ENCODE measurements around the gene PIGK. TPM values are rescaled to one million over a fixed set of nuclear protein-coding genes. Genes with fewer than 3 reads are reported as not detected.

PIGK gene
- total and polyA plus RNA-seq, 11 donors: 6.2 to 42.4 (median 27.0) TPM

GRCh38 chr1:77143529-77144121 lies 75.6 kb downstream of the PIGK start:
- Histone ChIP-seq H3K27ac (no peak overlapping the region), H3K9me3 (no peaks in the 10 kb centered on the region), H3K36me3 (no peaks in the 10 kb centered on the region), H3K27me3 (no peaks in the 10 kb centered on the region), H3K4me3 (no peak overlapping the region), H3K4me1 (no peaks in the 10 kb centered on the region)
- no peak for TF ChIP-seq POLR2A (IDR thresholded peaks at IDR 0.05)
- peak in 9 of 12 donors; percentile 14 to 46 (median 31) for TF ChIP-seq CTCF (IDR thresholded peaks at IDR 0.05)
- 58 to 71% (median 69%) methylated on average over 2 of the region's 2 CpGs for WGBS, 4 donors
- ATAC-seq (no peak), DNase-seq (no peak)
- intact Hi-C loops (cut with DNase I): loop anchor here in 7 of 10 donors (5.0 to 10.0 kb wide), 6 partner anchors 391 to 1151 kb away; partner anchors contain the start of gene ZZZ3 (in 2 of the 7)

DNA sequence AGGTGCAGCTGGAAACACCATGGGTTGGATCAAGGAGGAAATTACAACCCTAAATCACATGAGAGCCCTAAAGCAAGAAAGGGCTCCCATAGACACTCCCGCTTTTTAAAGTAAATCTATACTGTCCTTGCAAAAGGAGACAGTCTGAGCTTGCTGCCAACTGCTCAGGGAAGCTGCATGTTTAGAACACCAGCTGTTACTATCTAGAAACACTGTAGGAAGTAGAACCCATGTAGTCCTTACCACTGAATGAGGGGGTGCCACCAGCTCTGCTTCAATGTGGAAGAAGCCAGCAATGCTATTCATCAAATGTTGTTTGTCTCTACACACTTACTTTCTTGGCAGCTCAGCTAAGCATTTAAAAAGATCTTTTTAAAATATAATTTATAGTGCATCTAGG lies 79.8 kb downstream of the PIGK start:
- Histone ChIP-seq H3K9me3 (no peaks in the 10 kb centered on the region), H3K4me1 (peaks cover 0 to 4% (median 0%) of the 10 kb centered on the region in 12 donors), H3K27ac (no peak overlapping the region), H3K4me3 (no peak overlapping the region), H3K27me3 (no peaks in the 10 kb centered on the region), H3K36me3 (no peaks in the 10 kb centered on the region)
- WGBS, 4 donors: 100% methylated on average over 1 of the region's 1 CpG
- intact Hi-C loops (cut with DNase I): loop anchor here in 2 of 10 donors (10.0 kb wide), 2 partner anchors 805 to 985 kb away; no protein-coding TSS in a partner anchor
- ATAC-seq (no peak), DNase-seq (no peak)
- TF ChIP-seq CTCF (IDR thresholded peaks at IDR 0.05): no peak
- no peak for TF ChIP-seq POLR2A (IDR thresholded peaks at IDR 0.05)

DNA sequence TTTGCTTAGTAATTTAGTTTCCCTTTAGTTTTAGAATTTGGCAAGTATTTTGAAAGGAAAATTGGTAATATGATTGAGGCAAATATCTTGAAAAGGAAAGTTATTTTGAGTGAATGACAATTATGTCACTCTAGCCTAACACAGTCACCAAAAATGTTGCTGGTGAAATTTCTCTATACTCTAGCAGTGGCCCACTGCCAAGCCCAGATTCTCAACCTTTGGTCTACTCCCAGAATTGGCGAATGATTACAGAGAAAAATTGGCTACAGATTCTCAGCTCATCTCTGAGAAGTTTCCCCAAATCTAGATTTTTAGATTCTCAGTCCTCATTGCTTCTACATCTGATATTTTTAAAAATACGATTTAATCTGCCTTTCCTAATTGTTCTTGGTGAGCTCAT lies 84.9 kb downstream of the PIGK start:
- 73 to 84% (median 79%) methylated on average over 2 of the region's 2 CpGs for WGBS, 4 donors
- DNase-seq (no peak), ATAC-seq (no peak)
- Histone ChIP-seq H3K36me3 (no peaks in the 10 kb centered on the region), H3K27ac (no peak overlapping the region), H3K9me3 (no peaks in the 10 kb centered on the region), H3K4me3 (no peak overlapping the region), H3K4me1 (peaks cover 0 to 7% (median 0%) of the 10 kb centered on the region in 12 donors), H3K27me3 (no peaks in the 10 kb centered on the region)
- TF ChIP-seq POLR2A (IDR thresholded peaks at IDR 0.05): no peak
- no peak for TF ChIP-seq CTCF (IDR thresholded peaks at IDR 0.05)
- intact Hi-C loops (cut with DNase I): loop anchor here in 2 of 10 donors (10.0 kb wide), 2 partner anchors 800 to 980 kb away; no protein-coding TSS in a partner anchor

GRCh38 chr1:77133731-77134358 lies 85.4 kb downstream of the PIGK start:
- intact Hi-C loops (cut with DNase I): loop anchor here in 2 of 10 donors (10.0 kb wide), 2 partner anchors 799 to 979 kb away; no protein-coding TSS in a partner anchor
- H3K4me3 ChIP-seq: no peak overlapping the region
- H3K4me1 ChIP-seq: peaks cover 0 to 7% (median 0%) of the 10 kb centered on the region in 12 donors
- no peak overlapping the region for H3K27ac ChIP-seq
- H3K9me3 ChIP-seq: no peaks in the 10 kb centered on the region
- DNase-seq (no peak), ATAC-seq (no peak)
- no peaks in the 10 kb centered on the region for H3K27me3 ChIP-seq
- TF ChIP-seq CTCF (IDR thresholded peaks at IDR 0.05): no peak
- no peaks in the 10 kb centered on the region for H3K36me3 ChIP-seq
- WGBS, 4 donors: 78 to 82% (median 80%) methylated on average over 3 of the region's 3 CpGs

Data from heart left ventricle (tissue), 16 donors.